K562 (cell line): ENCODE results near the gene ANO10. TPM values are rescaled to one million over a fixed set of nuclear protein-coding genes. Genes with fewer than 3 reads are reported as not detected.

Source experiments
- ATAC-seq: fragments of 200-7000 bp; cut with Tn5 transposase; 3 replicates; pipeline ENCODE4 v1.9.1; 2020; ENCODE audit warnings: moderate library complexity
- BruUV-seq: library from RNA; stranded (reverse); fragments of 400-500 nt; replicated peaks from 2 replicates; lab custom pipeline; 2021; lab: Mats Ljungman, UMichigan
- CTCF ChIA-PET: fragments of 300-600 bp; formaldehyde crosslinking; extraction: SDS; loops from one replicate; lab custom pipeline; 2021; ENCODE audit warnings: low intra/inter-chr PET ratio; lab: Yijun Ruan, JAX
- POLR2A ChIA-PET: fragments of 300-600, 350-650 bp; sonication (Branson Sonifier 250); formaldehyde crosslinking; extraction: SDS; loops from one replicate; lab custom pipeline; 2021; ENCODE audit warnings: antibody characterized with exemption, inconsistent platforms; lab: Yijun Ruan, JAX
- DNase-seq, 4 experiments: peaks; one replicate each; pipeline versions ENCODE4 v3.0.0 to v3.0.0-alpha.2; 2011 to 2018; ENCODE audit warnings: low spot score in 3 of 4, mixed read lengths in 3 of 4; ENCODE audit errors: extremely low read depth in 1 of 4
- FAIRE-seq: peaks from 2 replicates; lab custom pipeline; 2011; peaks lifted over from hg19 to GRCh38; lab: Jason Lieb, UNC
- H2AFZ ChIP-seq: 2 replicates; pipeline ENCODE4 v1.6.0; 2011; ENCODE audit warnings: low read depth, low read length, control low read depth, inconsistent platforms
- H3K27ac ChIP-seq: fragments of 200-600 bp; 3 replicates; pipeline ENCODE4 v1.8.0; 2011; ENCODE audit warnings: low read depth, mild to moderate bottlenecking, control low read depth, inconsistent platforms, low read length, moderate library complexity, mixed read lengths; ENCODE audit errors: extremely low read depth
- H3K27me3 ChIP-seq, 2 experiments: fragments of 300-600 bp in 1 of 2; 2 replicates in 1 of 2; 3 replicates in 1 of 2; pipeline versions ENCODE4 v1.6.0 to v1.8.0; 2011; ENCODE audit warnings: inconsistent platforms in 2 of 2, low read length in 2 of 2, mild to moderate bottlenecking in 1 of 2, mixed read lengths in 1 of 2, moderate library complexity in 1 of 2; ENCODE audit not compliant: control insufficient read depth in 2 of 2, insufficient read depth in 2 of 2
- H3K36me3 ChIP-seq: fragments of 300-600 bp; 3 replicates; pipeline ENCODE4 v1.8.0; 2011; ENCODE audit warnings: mild to moderate bottlenecking, low read length, inconsistent platforms; ENCODE audit not compliant: control insufficient read depth, insufficient read depth
- H3K4me1 ChIP-seq, 2 experiments: fragments of 200-600 bp in 1 of 2; replicated peaks in 1 of 2; 2 replicates in 1 of 2; 3 replicates in 1 of 2; pipeline versions ENCODE4 v1.5.1 to v1.8.0; 2011; ENCODE audit warnings: inconsistent platforms in 2 of 2, low read length in 2 of 2, mild to moderate bottlenecking in 1 of 2, mixed read lengths in 1 of 2, moderate library complexity in 1 of 2; ENCODE audit not compliant: control insufficient read depth in 2 of 2, insufficient read depth in 2 of 2
- H3K4me2 ChIP-seq: 2 replicates; pipeline ENCODE4 v1.6.1; 2011; ENCODE audit warnings: low read length, control low read depth, inconsistent platforms, mixed read lengths; ENCODE audit not compliant: insufficient read depth
- H3K4me3 ChIP-seq: fragments of 200-600 bp; sonication (generic), shearing (Covaris generic); 2 replicates; pipeline ENCODE4 v1.5.1; 2016; ENCODE audit warnings: control low read depth, inconsistent platforms
- H3K79me2 ChIP-seq: fragments of 200-600 bp; 3 replicates; pipeline ENCODE4 v1.8.0; 2011; ENCODE audit warnings: low read length, inconsistent platforms; ENCODE audit not compliant: control insufficient read depth, insufficient read depth
- H3K9ac ChIP-seq, 2 experiments: 2 replicates each; pipeline versions ENCODE4 v1.6.0 to v1.6.1; 2011; ENCODE audit warnings: low read depth in 2 of 2, low read length in 2 of 2, control low read depth in 1 of 2, inconsistent platforms in 1 of 2, mild to moderate bottlenecking in 1 of 2, mixed read lengths in 1 of 2; ENCODE audit not compliant: insufficient read depth in 1 of 2
- H3K9me1 ChIP-seq: one replicate; pipeline ENCODE4 v1.6.0; 2011; ENCODE audit warnings: inconsistent platforms, mild to moderate bottlenecking, low read length, moderate library complexity; ENCODE audit not compliant: control insufficient read depth, insufficient read depth
- H3K9me3 ChIP-seq: replicated peaks from 2 replicates; pipeline ENCODE4 v1.5.1; 2011; ENCODE audit warnings: low read depth, low read length, inconsistent platforms; ENCODE audit not compliant: control insufficient read depth, insufficient read depth
- H4K20me1 ChIP-seq: replicated peaks from 2 replicates; pipeline ENCODE4 v1.6.1; 2011; ENCODE audit warnings: low read length, inconsistent platforms, mixed read lengths; ENCODE audit not compliant: control insufficient read depth, insufficient read depth
- DNMT1 ChIP-seq: fragments of 450-650 bp; IDR thresholded peaks from 2 replicates; pipeline ENCODE4 v1.6.1; 2016; ENCODE audit warnings: antibody characterized with exemption, mild to moderate bottlenecking
- GATA2 ChIP-seq: sonication (generic); formaldehyde crosslinking; IDR thresholded peaks from 2 replicates; pipeline ENCODE4 v1.4.0; 2020; ENCODE audit warnings: mild to moderate bottlenecking, missing genetic modification reagents
- HIVEP1 ChIP-seq: fragments of 250-450 bp; sonication (Bioruptor Pico); IDR thresholded peaks from 2 replicates; pipeline ENCODE4 v1.4.0; 2020; ENCODE audit warnings: mild to moderate bottlenecking
- MBD2 ChIP-seq: sonication (generic); IDR thresholded peaks from 2 replicates; pipeline ENCODE4 v1.6.1; 2016; ENCODE audit warnings: low read depth, borderline replicate concordance
- MTA1 ChIP-seq: fragments of 450-650 bp; IDR thresholded peaks from 2 replicates; pipeline ENCODE4 v1.6.1; 2017; ENCODE audit warnings: borderline replicate concordance
- PRMT5 ChIP-seq: sonication (generic); formaldehyde crosslinking; IDR thresholded peaks from 2 replicates; pipeline ENCODE4 v1.5.0; 2020; ENCODE audit warnings: missing genetic modification reagents
- RBM34 ChIP-seq: fragments of 200-400 bp; formaldehyde crosslinking; IDR thresholded peaks from 2 replicates; pipeline ENCODE4 v1.6.1; 2018; ENCODE audit warnings: low read length, borderline replicate concordance; ENCODE audit not compliant: insufficient read depth
- TGIF2 ChIP-seq: sonication (generic); formaldehyde crosslinking; IDR thresholded peaks from 2 replicates; pipeline ENCODE4 v1.8.1; 2022; ENCODE audit warnings: mild to moderate bottlenecking, missing genetic modification reagents, moderate library complexity
- ZFX ChIP-seq: sonication (generic); formaldehyde crosslinking; IDR thresholded peaks from 2 replicates; pipeline ENCODE4 v1.8.0; 2022; ENCODE audit warnings: mild to moderate bottlenecking, missing genetic modification reagents, moderate library complexity
- ZNF184 ChIP-seq: sonication (generic); formaldehyde crosslinking; IDR thresholded peaks from 2 replicates; pipeline ENCODE4 v1.5.0; 2020; ENCODE audit warnings: missing genetic modification reagents
- ZNF316 ChIP-seq: fragments of 450-650 bp; IDR thresholded peaks from 2 replicates; pipeline ENCODE4 v1.6.1; 2016
- WGBS: fragments of 100-300 bp; shearing (Covaris generic); methylation state at CpG from one replicate; pipeline ENCODE4 v1.1.6; 2016; ENCODE audit warnings: low coverage, mixed read lengths; ENCODE audit not compliant: insufficient coverage; ENCODE audit errors: missing lambda C conversion rate; 5-methylcytosine and 5-hydroxymethylcytosine counted together
- in situ Hi-C: fragments of 300-500 bp; cut with MboI; formaldehyde crosslinking; loops from 4 replicates; pipeline ENCODE4 v1.15.0; 2018; ENCODE audit warnings: inconsistent platforms, mixed read lengths
- intact Hi-C: fragments of 100-400 bp; cut with micrococcal nuclease; formaldehyde crosslinking; loops from 2 replicates; pipeline ENCODE4 v1.14.2; 2022
- polyA plus RNA-seq, 8 experiments: library from polyadenylated mRNA; depleted of rRNA in 4 of 8; stranded (reverse) in 5 of 8; unstranded in 3 of 8; fragments of >200 nt; fragmentation: Nextera tagmentation in 2 of 8; fragmentation: Illumina TruSeq in 1 of 8; extraction: Ambion mirVana in 2 of 8; extraction: Trizol in 1 of 8; gene quantifications; 2 replicates each; pipeline versions ENCODE4 v1.2.1 to v1.2.3, GENCODE V29; 2011 to 2014; ENCODE audit warnings: inconsistent platforms in 1 of 8, missing spikeins in 1 of 8
- total RNA-seq, 7 experiments: library from RNA; depleted of rRNA in 6 of 7; stranded (reverse); fragments of >200 nt in 6 of 7; fragmentation: Illumina TruSeq in 2 of 7; extraction: Trizol in 2 of 7; gene quantifications; 2 replicates each; pipeline versions ENCODE4 v1.2.1 to v1.2.3, GENCODE V29; 2011 to 2021; ENCODE audit warnings: low replicate concordance in 1 of 7
- TF ChIP-seq, protein P1 (sequence below): fragments of 450-650 bp; IDR thresholded peaks from one replicate; pipeline ENCODE4 v1.6.1; 2018; ENCODE audit warnings: mild to moderate bottlenecking, moderate library complexity; ENCODE audit not compliant: partially characterized antibody

Gene ANO10
- total and polyA plus RNA-seq, 9 of the 15 experiments (the other 6 are each of a cell fraction or from before 2014, with no cell fraction given) = 6.4 to 46.0 (median 32.3) TPM

GRCh38 chr3:43364494-43364893 lies 257.3 kb downstream of the ANO10 start (continued):
- TF ChIP-seq RBM34 = no peak
- TF ChIP-seq, protein P1, sequence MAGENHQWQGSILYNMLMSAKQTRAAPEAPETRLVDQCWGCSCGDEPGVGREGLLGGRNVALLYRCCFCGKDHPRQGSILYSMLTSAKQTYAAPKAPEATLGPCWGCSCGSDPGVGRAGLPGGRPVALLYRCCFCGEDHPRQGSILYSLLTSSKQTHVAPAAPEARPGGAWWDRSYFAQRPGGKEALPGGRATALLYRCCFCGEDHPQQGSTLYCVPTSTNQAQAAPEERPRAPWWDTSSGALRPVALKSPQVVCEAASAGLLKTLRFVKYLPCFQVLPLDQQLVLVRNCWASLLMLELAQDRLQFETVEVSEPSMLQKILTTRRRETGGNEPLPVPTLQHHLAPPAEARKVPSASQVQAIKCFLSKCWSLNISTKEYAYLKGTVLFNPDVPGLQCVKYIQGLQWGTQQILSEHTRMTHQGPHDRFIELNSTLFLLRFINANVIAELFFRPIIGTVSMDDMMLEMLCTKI = no peak

DNA sequence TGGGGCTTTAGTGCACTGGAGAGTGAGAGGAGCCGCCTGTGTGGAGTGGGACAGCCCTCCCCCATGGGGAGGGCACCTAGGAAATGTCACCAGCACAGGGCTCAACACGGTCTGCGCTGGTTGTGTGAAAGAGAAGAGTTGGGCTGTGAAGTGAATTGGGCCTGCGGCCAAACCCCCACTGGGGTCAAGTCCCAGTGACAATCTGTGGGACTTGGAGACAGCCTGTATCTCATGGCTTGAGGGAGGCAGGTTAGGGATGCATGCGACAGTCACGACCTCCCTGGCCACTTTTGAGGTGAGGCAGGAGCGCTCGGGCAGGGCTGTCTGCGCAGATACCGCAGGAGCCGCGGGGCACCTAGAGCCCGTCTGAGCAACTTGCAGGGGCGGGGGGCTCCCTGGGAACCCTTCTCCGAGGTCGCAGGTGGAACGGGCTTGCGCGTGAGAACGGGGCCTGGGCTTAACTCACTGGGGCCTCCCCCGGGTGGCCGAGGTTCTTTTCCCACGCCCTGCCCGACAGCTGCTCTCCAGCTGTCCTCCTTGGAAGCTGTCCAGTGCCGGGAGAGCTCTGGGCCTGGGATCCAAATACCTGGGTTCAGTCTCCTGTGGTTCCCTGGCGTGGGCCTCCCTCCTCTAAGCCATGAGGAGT lies 258.1 kb downstream of the ANO10 start:
- FAIRE-seq = no peak
- Histone ChIP-seq H3K36me3 (no peaks in the 10 kb centered on the region; the same call in 2 of the 3 replicates), H3K27ac (no peak overlapping the region), H3K4me1 (peaks cover 0 to 15% of the 10 kb centered on the region in 2 experiments; a peak in 1 of 5 replicates), H3K9ac (no peak overlapping the region), H4K20me1 (no peaks in the 10 kb centered on the region; the same call in 1 of the 2 replicates), H3K9me3 (no peaks in the 10 kb centered on the region), H3K27me3 (no peaks in the 10 kb centered on the region), H3K4me3 (no peak overlapping the region), H3K79me2 (no peaks in the 10 kb centered on the region), H3K4me2 (no peak overlapping the region), H2AFZ (no peak overlapping the region), H3K9me1 (peaks cover 4% of the 10 kb centered on the region)
- ATAC-seq = peak; percentile 36
- WGBS = 47% methylated on average over 16 of the region's 26 CpGs
- ChIA-PET CTCF (no interaction called here), POLR2A (interaction anchor here (0.7 to 0.9 kb wide), 2 partner anchors 84 to 507 kb away, joined by 3 read pairs; no protein-coding TSS in a partner anchor)
- DNase-seq = no peak
- BruUV-seq = no TSS peak
- intact Hi-C loops = no loop called here
- in situ Hi-C loops = no loop called here
- TF ChIP-seq ZNF316 (no peak), GATA2 (CRISPR knock-in tag) (no peak), ZNF184 (CRISPR knock-in tag) (no peak), MTA1 (no peak), PRMT5 (CRISPR knock-in tag) (no peak), ZFX (0 out of 2 replicates have a peak, but pooled peaks have one; percentile 15), HIVEP1 (CRISPR knock-in tag) (no peak), DNMT1 (no peak), TGIF2 (CRISPR knock-in tag) (no peak), MBD2 (no peak)
